Mesodermal cell (in vitro differentiated cells): ENCODE measurements around the gene SLC34A3.

ENCODE experiments used
- H3K27ac ChIP-seq: 2 replicates; pipeline ENCODE4 v1.7.0; 2013; ENCODE audit warnings: mild to moderate bottlenecking, low read depth, low read length, moderate library complexity; ENCODE audit not compliant: severe bottlenecking
- H3K36me3 ChIP-seq: 2 replicates; pipeline ENCODE4 v1.7.1; 2013; ENCODE audit warnings: mild to moderate bottlenecking, low read length, moderate library complexity; ENCODE audit not compliant: control insufficient read depth, insufficient read depth
- H3K4me1 ChIP-seq: one replicate; pipeline ENCODE4 v1.7.1; 2013; ENCODE audit warnings: mild to moderate bottlenecking, low read length; ENCODE audit not compliant: insufficient read depth, control insufficient read depth, poor library complexity, severe bottlenecking
- H3K4me3 ChIP-seq: 2 replicates; pipeline ENCODE4 v1.7.0; 2013; ENCODE audit warnings: low read length, control low read depth, mild to moderate bottlenecking; ENCODE audit not compliant: insufficient read depth, poor library complexity, severe bottlenecking; ENCODE audit errors: extremely low read depth
- H3K9me3 ChIP-seq: 2 replicates; pipeline ENCODE4 v1.7.1; 2013; ENCODE audit warnings: mild to moderate bottlenecking, low read length, moderate library complexity; ENCODE audit not compliant: control insufficient read depth
- WGBS, 2 experiments: methylation state at CpG; one replicate each; pipeline ENCODE4 v1.1.5; 2013; ENCODE audit warnings: missing lambda C conversion rate in 2 of 2; ENCODE audit not compliant: insufficient coverage in 2 of 2; 5-methylcytosine and 5-hydroxymethylcytosine counted together

SLC34A3 gene

GRCh38 chr9:137247916-137248175 lies 17.1 kb downstream of the SLC34A3 start:
- Histone ChIP-seq H3K4me3 (no peak overlapping the region), H3K27ac (no peak overlapping the region), H3K4me1 (peaks cover 5% of the 10 kb centered on the region), H3K36me3 (peaks cover 13% of the 10 kb centered on the region), H3K9me3 (no peaks in the 10 kb centered on the region)
- 85 to 86% methylated on average over 2 of the region's 6 CpGs for WGBS, 2 experiments

- H3K4me1 ChIP-seq, result peaks cover 10% of the 10 kb centered on the region
- WGBS, 2 experiments, result 86 to 88% methylated on average over 12 to 16 of the region's 18 CpGs
- H3K27ac ChIP-seq, result no peak overlapping the region
- H3K4me3 ChIP-seq, result no peak overlapping the region
- no peaks in the 10 kb centered on the region for H3K9me3 ChIP-seq
- H3K36me3 ChIP-seq, result no peaks in the 10 kb centered on the region
Measured at GRCh38 chr9:137250329-137251193, 19.9 kb downstream of the SLC34A3 start.

- Histone ChIP-seq H3K27ac (no peak within 1 kb of the TSS), H3K36me3 (peaks cover 3% of the 10 kb centered on the region), H3K4me1 (peaks cover 10% of the 10 kb centered on the region), H3K9me3 (no peaks in the 10 kb centered on the region), H3K4me3 (no peak within 1 kb of the TSS)
- 70 to 76% methylated on average over 2 to 3 of the region's 4 CpGs for WGBS, 2 experiments
Measured at GRCh38 chr9:137251194-137251461, 20.4 kb downstream of the SLC34A3 start, which contains the start of gene STPG3. TSS of gene STPG3 (plus strand) at chr9:137251286. CDS start at chr9:137251287, 1 bp downstream.

GRCh38 chr9:137251490-137252268 lies 21.0 kb downstream of the SLC34A3 start:
- WGBS, 2 experiments, result 90 to 94% methylated on average over 15 to 17 of the region's 22 CpGs

GRCh38 chr9:137252555-137253506 lies 22.1 kb downstream of the SLC34A3 start:
- H3K4me1 ChIP-seq, result peaks cover 16% of the 10 kb centered on the region
- H3K9me3 ChIP-seq, result no peaks in the 10 kb centered on the region
- no peak overlapping the region for H3K27ac ChIP-seq
- peaks cover 17% of the 10 kb centered on the region for H3K36me3 ChIP-seq
- WGBS, 2 experiments, result 81 to 87% methylated on average over 27 to 31 of the region's 35 CpGs
- H3K4me3 ChIP-seq, result no peak overlapping the region

More at GRCh38 chr9:137251490-137252268, 21.0 kb downstream of the SLC34A3 start:
- Histone ChIP-seq H3K4me3 (no peak overlapping the region), H3K9me3 (no peaks in the 10 kb centered on the region), H3K36me3 (peaks cover 9% of the 10 kb centered on the region), H3K4me1 (peaks cover 15% of the 10 kb centered on the region), H3K27ac (no peak overlapping the region)

GRCh38 chr9:137253717-137254623 lies 23.3 kb downstream of the SLC34A3 start:
- Histone ChIP-seq H3K4me1 (peaks cover 16% of the 10 kb centered on the region), H3K9me3 (no peaks in the 10 kb centered on the region), H3K36me3 (peaks cover 29% of the 10 kb centered on the region), H3K4me3 (peak overlapping the region; percentile 97), H3K27ac (no peak overlapping the region)
- 60 to 63% methylated on average over 15 to 16 of the region's 21 CpGs for WGBS, 2 experiments

- H3K9me3 ChIP-seq, result no peaks in the 10 kb centered on the region
- peak within 1 kb of the TSS; percentile 97 for H3K4me3 ChIP-seq
- peak within 1 kb of the TSS; percentile 80 for H3K27ac ChIP-seq
- peaks cover 16% of the 10 kb centered on the region for H3K4me1 ChIP-seq
- 1 to 2% methylated on average over 86 to 97 of the region's 105 CpGs for WGBS, 2 experiments
- peaks cover 34% of the 10 kb centered on the region for H3K36me3 ChIP-seq
Measured at GRCh38 chr9:137254624-137255447, 24.1 kb downstream of the SLC34A3 start, which contains the start of gene NELFB. TSS of gene NELFB (plus strand) at chr9:137255327.

GRCh38 chr9:137255448-137256114 lies 24.9 kb downstream of the SLC34A3 start:
- Histone ChIP-seq H3K36me3 (peaks cover 34% of the 10 kb centered on the region), H3K27ac (peak overlapping the region; percentile 80), H3K4me1 (peaks cover 16% of the 10 kb centered on the region), H3K9me3 (no peaks in the 10 kb centered on the region), H3K4me3 (peak overlapping the region; percentile 97)
- 2 to 4% methylated on average over 40 to 45 of the region's 51 CpGs for WGBS, 2 experiments

GRCh38 chr9:137256362-137256761 lies 25.7 kb downstream of the SLC34A3 start:
- H3K9me3 ChIP-seq, result no peaks in the 10 kb centered on the region
- H3K4me1 ChIP-seq, result peaks cover 16% of the 10 kb centered on the region
- H3K4me3 ChIP-seq, result peak overlapping the region; percentile 97
- peaks cover 34% of the 10 kb centered on the region for H3K36me3 ChIP-seq
- H3K27ac ChIP-seq, result no peak overlapping the region
- 93 to 96% methylated on average over 13 to 15 of the region's 15 CpGs for WGBS, 2 experiments
